GM23338 (cell line): ENCODE measurements around the gene STK32C. TPM values are rescaled to one million over a fixed set of nuclear protein-coding genes. Genes with fewer than 3 reads are reported as not detected.

Experiments
- ATAC-seq: fragments of 200-7000 bp; cut with Tn5 transposase; 3 replicates; pipeline ENCODE4 v1.9.1; 2020
- DNase-seq: peaks from one replicate; pipeline ENCODE4 v3.0.0-alpha.2; 2015; ENCODE audit warnings: low spot score
- H2AFZ ChIP-seq: fragments of 200-600 bp; sonication (generic); 2 replicates; pipeline ENCODE4 v1.8.0; 2016; ENCODE audit warnings: antibody characterized with exemption, mild to moderate bottlenecking, moderate library complexity
- H3F3A ChIP-seq: fragments of 200-600 bp; sonication (generic); replicated peaks from 2 replicates; pipeline ENCODE4 v1.8.0; 2017; ENCODE audit warnings: antibody characterized with exemption, mixed run types, low read depth
- H3K27ac ChIP-seq: fragments of 200-600 bp; sonication (generic); 2 replicates; pipeline ENCODE4 v1.6.1; 2016; ENCODE audit warnings: low read depth
- H3K27me3 ChIP-seq: fragments of 200-600 bp; sonication (generic); 2 replicates; pipeline ENCODE4 v1.8.0; 2016; ENCODE audit warnings: mild to moderate bottlenecking, mixed run types, moderate library complexity; ENCODE audit not compliant: insufficient read depth
- H3K36me3 ChIP-seq: fragments of 200-600 bp; sonication (generic); 2 replicates; pipeline ENCODE4 v1.8.0; 2016; ENCODE audit warnings: mild to moderate bottlenecking; ENCODE audit not compliant: insufficient read depth
- H3K4me1 ChIP-seq: fragments of 200-600 bp; sonication (generic); 2 replicates; pipeline ENCODE4 v1.8.0; 2016; ENCODE audit warnings: mild to moderate bottlenecking, moderate library complexity; ENCODE audit not compliant: insufficient read depth
- H3K4me2 ChIP-seq: fragments of 200-600 bp; sonication (generic); 2 replicates; pipeline ENCODE4 v1.7.1; 2017; ENCODE audit warnings: mixed run types
- H3K4me3 ChIP-seq: fragments of 200-600 bp; sonication (generic); 2 replicates; pipeline ENCODE4 v1.6.1; 2016; ENCODE audit warnings: mixed run types
- H3K79me2 ChIP-seq: fragments of 200-600 bp; sonication (generic); replicated peaks from 2 replicates; pipeline ENCODE4 v1.8.0; 2017; ENCODE audit warnings: mild to moderate bottlenecking; ENCODE audit not compliant: insufficient read depth
- H3K9me2 ChIP-seq: fragments of 200-600 bp; sonication (generic); 2 replicates; pipeline ENCODE4 v1.8.0; 2017; ENCODE audit not compliant: insufficient read depth
- H4K20me1 ChIP-seq: fragments of 200-600 bp; sonication (generic); replicated peaks from 2 replicates; pipeline ENCODE4 v1.8.0; 2017; ENCODE audit warnings: mild to moderate bottlenecking; ENCODE audit not compliant: insufficient read depth
- H3K27ac Mint-ChIP-seq: 2 replicates; pipeline ENCODE4 v1.8.0; 2020; ENCODE audit warnings: inconsistent platforms, mild to moderate bottlenecking, moderate library complexity, mixed read lengths
- H3K27me3 Mint-ChIP-seq: 3 replicates; pipeline ENCODE4 v1.8.0; 2022; ENCODE audit warnings: low read depth, mild to moderate bottlenecking, moderate library complexity, mixed read lengths, inconsistent platforms; ENCODE audit not compliant: insufficient read depth, poor library complexity
- H3K36me3 Mint-ChIP-seq: 3 replicates; pipeline ENCODE4 v1.8.0; 2021; ENCODE audit warnings: low read depth, mild to moderate bottlenecking, inconsistent platforms, moderate library complexity, mixed read lengths
- H3K4me1 Mint-ChIP-seq: 3 replicates; pipeline ENCODE4 v1.8.0; 2020; ENCODE audit warnings: mild to moderate bottlenecking, inconsistent platforms, mixed read lengths
- H3K4me3 Mint-ChIP-seq: 3 replicates; pipeline ENCODE4 v1.8.0; 2021; ENCODE audit warnings: moderate library complexity, mild to moderate bottlenecking, inconsistent platforms, mixed read lengths
- H3K9me3 Mint-ChIP-seq: 3 replicates; pipeline ENCODE4 v1.8.0; 2020; ENCODE audit warnings: moderate library complexity, mild to moderate bottlenecking, inconsistent platforms, mixed read lengths
- CREB1 ChIP-seq: fragments of 250-450 bp; sonication (Bioruptor Pico); IDR thresholded peaks from 2 replicates; pipeline ENCODE4 v1.5.0; 2020; ENCODE audit warnings: low read depth, mild to moderate bottlenecking, moderate library complexity
- ETS1 ChIP-seq: IDR thresholded peaks from 2 replicates; pipeline ENCODE4 v1.6.1; 2016; ENCODE audit warnings: antibody characterized with exemption
- EZH2 ChIP-seq: fragments of 200-600 bp; sonication (generic); IDR thresholded peaks from one replicate; pipeline ENCODE4 v1.8.0; 2017; ENCODE audit warnings: antibody characterized with exemption, mild to moderate bottlenecking, low read depth; ENCODE audit not compliant: unreplicated experiment
- POLR2AphosphoS5 ChIP-seq: IDR thresholded peaks from 2 replicates; pipeline ENCODE4 v1.6.1; 2016; ENCODE audit warnings: antibody characterized with exemption, low read depth
- ZNF114 ChIP-seq: fragments of 250-450 bp; sonication (Bioruptor Pico); IDR thresholded peaks from 2 replicates; pipeline ENCODE4 v1.5.0; 2020; ENCODE audit warnings: mild to moderate bottlenecking, moderate library complexity
- ZNF462 ChIP-seq: fragments of 250-450 bp; sonication (Bioruptor Pico); IDR thresholded peaks from 2 replicates; pipeline ENCODE4 v1.5.0; 2020; ENCODE audit warnings: mild to moderate bottlenecking, moderate library complexity
- polyA plus RNA-seq: library from polyadenylated mRNA; unstranded; fragments of >200 nt; fragmentation: Nextera tagmentation; extraction: Ambion mirVana; gene quantifications from 2 replicates; pipeline ENCODE4 v1.2.1, GENCODE V29; 2016
- total RNA-seq: library from RNA; depleted of rRNA; stranded (reverse); fragments of >200 nt; shearing (Covaris generic); gene quantifications from 2 replicates; pipeline ENCODE4 v1.2.3, GENCODE V29; 2014
- TF ChIP-seq, protein P1 (sequence below), 2 experiments: fragments of 200-600 bp in 1 of 2; sonication (generic) in 1 of 2; conservative IDR thresholded peaks; 2 replicates each; pipeline versions ENCODE4 v1.5.1 to v1.6.1; 2016 to 2017; ENCODE audit warnings: antibody characterized with exemption in 2 of 2, low read depth in 2 of 2, mild to moderate bottlenecking in 2 of 2, moderate library complexity in 1 of 2
- TF ChIP-seq, protein P2 (sequence below): IDR thresholded peaks from one replicate; pipeline ENCODE4 v1.6.1; 2018; ENCODE audit warnings: antibody characterized with exemption; ENCODE audit not compliant: unreplicated experiment

The STK32C gene
- total and polyA plus RNA-seq, 2 experiments from 2014 or later, result 10.2 to 20.5 TPM

DNA sequence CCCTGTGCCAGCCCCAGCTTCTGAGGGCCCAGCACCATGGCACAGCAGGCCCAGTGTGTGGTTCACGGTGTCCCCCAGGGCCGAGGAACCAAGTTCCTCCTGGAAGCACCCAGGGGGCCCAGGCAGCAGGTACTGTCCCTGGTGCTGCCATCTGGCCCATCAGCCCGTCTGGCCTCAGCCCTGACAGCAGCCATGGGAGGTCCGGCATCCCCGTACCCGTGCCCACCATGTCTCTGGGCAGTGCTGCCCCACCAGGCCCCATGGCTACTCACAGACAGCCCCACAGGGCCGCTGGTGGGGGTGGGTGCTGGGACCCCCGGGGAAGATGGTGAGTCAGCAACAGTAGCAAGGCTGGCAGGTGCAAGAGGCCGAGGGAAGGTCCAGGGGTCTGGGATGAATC lies 32.8 kb downstream of the STK32C start:
- H3K36me3 ChIP-seq, result no peaks in the 10 kb centered on the region

GRCh38 chr10:132274581-132274980 lies 33.2 kb downstream of the STK32C start:
- no peaks in the 10 kb centered on the region; the same call in 2 of the 3 replicates for H3K9me3 Mint-ChIP-seq
- Histone ChIP-seq H2AFZ (no peak overlapping the region), H3K4me3 (no peak overlapping the region), H3K79me2 (no peaks in the 10 kb centered on the region), H3K4me2 (no peak overlapping the region), H3K9me2 (no peaks in the 10 kb centered on the region), H3K27me3 (no peaks in the 10 kb centered on the region), H3F3A (no peaks in the 10 kb centered on the region), H3K27ac (no peak overlapping the region), H4K20me1 (no peaks in the 10 kb centered on the region), H3K4me1 (no peaks in the 10 kb centered on the region), H3K36me3 (no peaks in the 10 kb centered on the region)
- H3K27ac Mint-ChIP-seq, result no peak overlapping the region
- no peaks in the 10 kb centered on the region; the same call in 2 of the 3 replicates for H3K36me3 Mint-ChIP-seq
- H3K27me3 Mint-ChIP-seq, result peaks cover 18% of the 10 kb centered on the region
- ATAC-seq (no peak), DNase-seq (no peak)
- H3K4me3 Mint-ChIP-seq, result no peak overlapping the region
- H3K4me1 Mint-ChIP-seq, result peaks cover 4% of the 10 kb centered on the region; the same call in 1 of the 3 replicates
- no peak for TF ChIP-seq ETS1
- no peak for TF ChIP-seq CREB1
- TF ChIP-seq EZH2, result no peak
- TF ChIP-seq ZNF114 (CRISPR knock-in tag), result no peak
- no peak for TF ChIP-seq ZNF462 (CRISPR knock-in tag)
- TF ChIP-seq, protein P1, sequence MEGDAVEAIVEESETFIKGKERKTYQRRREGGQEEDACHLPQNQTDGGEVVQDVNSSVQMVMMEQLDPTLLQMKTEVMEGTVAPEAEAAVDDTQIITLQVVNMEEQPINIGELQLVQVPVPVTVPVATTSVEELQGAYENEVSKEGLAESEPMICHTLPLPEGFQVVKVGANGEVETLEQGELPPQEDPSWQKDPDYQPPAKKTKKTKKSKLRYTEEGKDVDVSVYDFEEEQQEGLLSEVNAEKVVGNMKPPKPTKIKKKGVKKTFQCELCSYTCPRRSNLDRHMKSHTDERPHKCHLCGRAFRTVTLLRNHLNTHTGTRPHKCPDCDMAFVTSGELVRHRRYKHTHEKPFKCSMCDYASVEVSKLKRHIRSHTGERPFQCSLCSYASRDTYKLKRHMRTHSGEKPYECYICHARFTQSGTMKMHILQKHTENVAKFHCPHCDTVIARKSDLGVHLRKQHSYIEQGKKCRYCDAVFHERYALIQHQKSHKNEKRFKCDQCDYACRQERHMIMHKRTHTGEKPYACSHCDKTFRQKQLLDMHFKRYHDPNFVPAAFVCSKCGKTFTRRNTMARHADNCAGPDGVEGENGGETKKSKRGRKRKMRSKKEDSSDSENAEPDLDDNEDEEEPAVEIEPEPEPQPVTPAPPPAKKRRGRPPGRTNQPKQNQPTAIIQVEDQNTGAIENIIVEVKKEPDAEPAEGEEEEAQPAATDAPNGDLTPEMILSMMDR (conservative IDR thresholded peaks at IDR 0.05; ENCODE audit: low read depth in 2 of 2), result no peak

More for the DNA sequence above, 32.8 kb downstream of the STK32C start:
- H2AFZ ChIP-seq, result no peak overlapping the region
- no peaks in the 10 kb centered on the region for H4K20me1 ChIP-seq
- H3K27ac ChIP-seq, result no peak overlapping the region
- H3K4me2 ChIP-seq, result no peak overlapping the region
- H3K36me3 Mint-ChIP-seq, result no peaks in the 10 kb centered on the region; the same call in 2 of the 3 replicates
- no peak overlapping the region for H3K4me3 Mint-ChIP-seq
- H3K9me2 ChIP-seq, result no peaks in the 10 kb centered on the region
- TF ChIP-seq, protein P2, sequence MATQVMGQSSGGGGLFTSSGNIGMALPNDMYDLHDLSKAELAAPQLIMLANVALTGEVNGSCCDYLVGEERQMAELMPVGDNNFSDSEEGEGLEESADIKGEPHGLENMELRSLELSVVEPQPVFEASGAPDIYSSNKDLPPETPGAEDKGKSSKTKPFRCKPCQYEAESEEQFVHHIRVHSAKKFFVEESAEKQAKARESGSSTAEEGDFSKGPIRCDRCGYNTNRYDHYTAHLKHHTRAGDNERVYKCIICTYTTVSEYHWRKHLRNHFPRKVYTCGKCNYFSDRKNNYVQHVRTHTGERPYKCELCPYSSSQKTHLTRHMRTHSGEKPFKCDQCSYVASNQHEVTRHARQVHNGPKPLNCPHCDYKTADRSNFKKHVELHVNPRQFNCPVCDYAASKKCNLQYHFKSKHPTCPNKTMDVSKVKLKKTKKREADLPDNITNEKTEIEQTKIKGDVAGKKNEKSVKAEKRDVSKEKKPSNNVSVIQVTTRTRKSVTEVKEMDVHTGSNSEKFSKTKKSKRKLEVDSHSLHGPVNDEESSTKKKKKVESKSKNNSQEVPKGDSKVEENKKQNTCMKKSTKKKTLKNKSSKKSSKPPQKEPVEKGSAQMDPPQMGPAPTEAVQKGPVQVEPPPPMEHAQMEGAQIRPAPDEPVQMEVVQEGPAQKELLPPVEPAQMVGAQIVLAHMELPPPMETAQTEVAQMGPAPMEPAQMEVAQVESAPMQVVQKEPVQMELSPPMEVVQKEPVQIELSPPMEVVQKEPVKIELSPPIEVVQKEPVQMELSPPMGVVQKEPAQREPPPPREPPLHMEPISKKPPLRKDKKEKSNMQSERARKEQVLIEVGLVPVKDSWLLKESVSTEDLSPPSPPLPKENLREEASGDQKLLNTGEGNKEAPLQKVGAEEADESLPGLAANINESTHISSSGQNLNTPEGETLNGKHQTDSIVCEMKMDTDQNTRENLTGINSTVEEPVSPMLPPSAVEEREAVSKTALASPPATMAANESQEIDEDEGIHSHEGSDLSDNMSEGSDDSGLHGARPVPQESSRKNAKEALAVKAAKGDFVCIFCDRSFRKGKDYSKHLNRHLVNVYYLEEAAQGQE, result peak; percentile 33
- no peak for TF ChIP-seq POLR2AphosphoS5
- H3K4me3 ChIP-seq, result no peak overlapping the region
- H3K9me3 Mint-ChIP-seq, result no peaks in the 10 kb centered on the region; the same call in 2 of the 3 replicates
- H3K4me1 ChIP-seq, result no peaks in the 10 kb centered on the region
- H3F3A ChIP-seq, result no peaks in the 10 kb centered on the region
- ATAC-seq (no peak), DNase-seq (no peak)
- H3K27me3 Mint-ChIP-seq, result peaks cover 18% of the 10 kb centered on the region
- H3K4me1 Mint-ChIP-seq, result peaks cover 4% of the 10 kb centered on the region; the same call in 1 of the 3 replicates
- H3K27me3 ChIP-seq, result no peaks in the 10 kb centered on the region
- H3K27ac Mint-ChIP-seq, result no peak overlapping the region
- no peaks in the 10 kb centered on the region for H3K79me2 ChIP-seq
